Stimulated activated naive B cell treated with anti-CD40 and anti-IgM and Interleukin-4, amounts not matched to agents 10 μg/mL and 1 μg/mL and 100 μg/mL, for 72 hours (primary cell): Measurements from ENCODE around the gene LCN10.
A peak's percentile ranks its signal among the peaks of the same experiment; 100 is the strongest.
"Not testable (repeated sequence)": the region's sequence is repeated elsewhere in the genome, so short reads cannot be mapped to it uniquely, and the experiment has no call there.

Source experiments
- ATAC-seq, 2 donors: fragments of 150-1000 bp; cut with Tn5 transposase; replicated peaks; 2 replicates each; pipeline ENCODE4 v1.10.0; 2021; ENCODE audit warnings: moderate library complexity in 1 of 2
- DNase-seq: peaks from one replicate; pipeline ENCODE4 v3.0.0; 2021
- H3K27ac Mint-ChIP-seq: one replicate; pipeline ENCODE4 v1.8.0; 2022; ENCODE audit warnings: mild to moderate bottlenecking, mixed read lengths
- H3K27me3 Mint-ChIP-seq, 2 donors: one replicate each; pipeline ENCODE4 v1.8.0; 2022; ENCODE audit warnings: mixed read lengths in 2 of 2
- H3K36me3 Mint-ChIP-seq, 2 donors: one replicate each; pipeline ENCODE4 v1.8.0; 2022; ENCODE audit warnings: mixed read lengths in 2 of 2, mild to moderate bottlenecking in 1 of 2
- H3K4me1 Mint-ChIP-seq, 2 donors: one replicate each; pipeline ENCODE4 v1.8.0; 2022; ENCODE audit warnings: mixed read lengths in 2 of 2, mild to moderate bottlenecking in 1 of 2
- H3K4me3 Mint-ChIP-seq, 2 donors: one replicate each; pipeline ENCODE4 v1.8.0; 2022; ENCODE audit warnings: mild to moderate bottlenecking in 2 of 2, mixed read lengths in 2 of 2, moderate library complexity in 1 of 2
- H3K9me3 Mint-ChIP-seq, 2 donors: one replicate each; pipeline ENCODE4 v1.8.0; 2022; ENCODE audit warnings: mixed read lengths in 2 of 2, mild to moderate bottlenecking in 1 of 2

LCN10 gene

GRCh38 chr9:136720251-136720897, 22.4 kb downstream of the LCN10 start:
- Mint-ChIP-seq H3K27ac (no peak overlapping the region), H3K9me3 (no peaks in the 10 kb centered on the region), H3K36me3 (peaks cover 22 to 30% of the 10 kb centered on the region in 2 donors), H3K27me3 (no peaks in the 10 kb centered on the region), H3K4me1 (peaks cover 38 to 68% of the 10 kb centered on the region in 2 donors), H3K4me3 (peak overlapping the region; percentile 7 to 21)
- ATAC-seq (no peak), DNase-seq (no peak)

DNA sequence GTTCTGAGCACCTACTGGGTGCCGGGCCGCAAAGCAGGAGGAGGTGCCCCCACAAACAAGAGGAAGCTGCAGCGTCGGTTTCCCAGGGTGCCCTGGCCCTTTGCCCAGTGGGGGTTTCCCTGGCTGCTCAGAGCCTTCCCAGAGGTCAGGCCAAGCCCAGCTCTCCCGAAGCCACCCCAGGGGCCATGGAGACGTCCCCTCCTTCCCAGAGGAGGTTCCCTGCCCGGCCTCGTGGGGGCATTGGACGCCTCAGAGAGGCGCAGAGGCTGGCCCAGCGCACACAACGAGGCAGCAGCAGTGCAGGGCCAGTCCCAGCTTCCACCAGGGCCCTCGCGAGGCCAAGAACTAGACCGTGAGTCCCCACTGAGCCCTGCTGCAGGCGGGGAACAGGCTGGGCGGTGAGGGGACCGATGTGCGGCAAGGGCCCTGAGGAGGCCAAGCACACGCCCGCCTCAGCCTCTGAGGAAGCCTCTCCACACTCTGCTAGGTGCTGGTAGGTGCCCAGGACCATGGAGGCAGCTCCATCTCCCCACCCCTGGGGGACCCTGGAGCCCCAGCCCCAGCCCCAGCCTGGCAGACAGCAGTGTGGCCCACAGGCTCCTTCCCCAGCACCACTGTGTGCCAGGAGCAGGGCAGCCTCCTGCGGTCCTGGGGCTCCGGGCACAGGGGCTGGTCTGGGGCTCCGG, 23.4 kb downstream of the LCN10 start:
- H3K4me1 Mint-ChIP-seq, result peaks cover 36 to 70% of the 10 kb centered on the region in 2 donors
- peak overlapping the region; percentile 59 for H3K27ac Mint-ChIP-seq
- DNase-seq (no peak), ATAC-seq (peak; percentile 52 to 59)
- H3K36me3 Mint-ChIP-seq, result peaks cover 20 to 22% of the 10 kb centered on the region in 2 donors
- peak overlapping the region; percentile 40 to 53 for H3K4me3 Mint-ChIP-seq
- H3K9me3 Mint-ChIP-seq, result no peaks in the 10 kb centered on the region
- no peaks in the 10 kb centered on the region for H3K27me3 Mint-ChIP-seq

GRCh38 chr9:136718345-136719194, 24.2 kb downstream of the LCN10 start:
- Mint-ChIP-seq H3K9me3 (no peaks in the 10 kb centered on the region), H3K27ac (peak overlapping the region; percentile 78), H3K4me3 (no peak overlapping the region), H3K27me3 (no peaks in the 10 kb centered on the region), H3K36me3 (peaks cover 13 to 14% of the 10 kb centered on the region in 2 donors), H3K4me1 (peaks cover 37 to 70% of the 10 kb centered on the region in 2 donors)
- peak; percentile 3 to 26 for ATAC-seq
- DNase-seq, result no peak

DNA sequence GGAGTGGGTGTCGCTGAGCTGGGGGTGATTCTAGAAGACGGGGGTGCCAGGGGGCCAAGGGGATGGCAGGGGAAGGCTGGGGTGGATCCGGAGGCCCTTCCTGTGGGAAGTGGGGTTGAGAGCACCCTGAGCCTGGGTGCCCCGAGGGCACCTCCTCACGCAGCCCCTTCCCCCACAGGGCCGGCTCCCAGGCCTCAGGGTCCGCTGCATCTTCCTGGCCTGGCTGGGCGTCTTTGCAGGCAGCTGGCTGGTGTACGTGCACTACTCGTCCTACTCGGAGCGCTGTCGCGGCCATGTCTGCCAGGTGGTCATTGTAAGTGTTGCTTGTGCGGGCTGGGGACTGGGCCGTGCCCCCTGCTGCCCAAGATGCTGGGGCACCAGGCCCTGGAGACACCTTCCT, 25.3 kb downstream of the LCN10 start:
- Mint-ChIP-seq H3K36me3 (peaks cover 7 to 9% of the 10 kb centered on the region in 2 donors), H3K4me1 (peaks cover 38 to 67% of the 10 kb centered on the region in 2 donors), H3K27me3 (no peaks in the 10 kb centered on the region), H3K4me3 (no peak overlapping the region), H3K9me3 (no peaks in the 10 kb centered on the region), H3K27ac (no peak overlapping the region)
- ATAC-seq (no peak), DNase-seq (no peak)

DNA sequence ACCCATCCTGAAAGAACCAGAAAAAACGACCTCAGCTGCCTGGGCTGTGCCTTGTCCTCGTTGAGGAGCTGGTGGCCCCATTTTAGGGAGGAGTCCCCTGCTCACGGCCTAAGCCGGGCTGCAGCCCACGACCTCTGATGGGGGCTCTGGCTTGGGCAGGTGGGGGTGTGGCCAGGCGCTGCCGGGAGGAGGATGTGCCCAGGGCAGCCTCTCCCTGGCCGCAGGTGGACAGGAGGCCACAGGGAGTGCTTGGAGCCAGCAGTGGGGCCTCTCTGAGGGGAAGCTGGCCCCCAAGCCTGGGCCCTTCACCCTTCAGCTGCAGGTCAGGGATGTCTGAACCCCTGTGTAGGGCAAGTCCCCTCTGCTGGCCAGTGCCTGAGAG, 27.9 kb downstream of the LCN10 start:
- Mint-ChIP-seq H3K9me3 (no peaks in the 10 kb centered on the region), H3K27me3 (peaks cover 0 to 4% of the 10 kb centered on the region in 2 donors)

DNA sequence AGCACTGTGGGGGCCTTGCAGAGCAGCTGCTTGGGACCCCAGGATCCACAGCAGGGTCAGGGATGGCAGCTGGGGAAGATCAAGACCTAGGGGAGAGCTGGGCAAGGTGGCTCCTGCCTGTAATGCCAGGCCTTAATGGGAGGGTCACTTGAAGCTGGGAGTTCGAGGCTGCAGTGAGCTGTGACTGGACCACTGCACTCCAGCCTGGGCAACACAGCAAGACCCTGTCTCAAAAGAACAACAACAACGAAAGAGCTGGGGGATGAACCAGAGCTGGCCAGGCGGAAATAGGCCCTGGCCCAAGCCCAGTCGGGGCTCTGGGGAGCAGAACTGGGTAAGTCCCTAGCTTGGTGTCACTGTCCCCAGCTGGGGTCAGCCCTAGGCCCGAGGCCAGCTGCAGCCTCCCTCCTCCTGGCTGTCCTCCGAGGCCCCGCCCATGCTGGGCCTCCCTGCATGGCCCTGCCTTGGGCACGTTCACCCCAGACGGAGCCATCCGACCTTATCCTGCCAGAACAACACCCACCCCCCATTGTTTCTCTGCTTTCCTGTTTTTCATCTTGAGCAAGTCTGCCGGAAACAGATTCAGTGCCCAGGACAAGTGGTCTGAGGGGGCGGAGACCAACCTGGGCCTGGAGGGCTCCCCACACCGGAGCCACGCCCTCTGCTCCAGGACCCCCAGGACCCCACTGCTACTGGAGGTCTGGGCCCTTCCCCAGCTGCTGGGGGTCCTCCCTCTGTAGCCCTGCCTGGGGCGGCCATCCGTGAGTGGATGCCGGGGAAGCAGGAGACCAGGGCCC, 28.4 kb downstream of the LCN10 start:
- H3K4me3 Mint-ChIP-seq, result peak overlapping the region in 1 of 2 donors; percentile 33
- H3K27me3 Mint-ChIP-seq, result peaks cover 0 to 4% of the 10 kb centered on the region in 2 donors
- no peaks in the 10 kb centered on the region for H3K36me3 Mint-ChIP-seq
- no peaks in the 10 kb centered on the region for H3K9me3 Mint-ChIP-seq
- H3K27ac Mint-ChIP-seq, result peak overlapping the region; percentile 83
- DNase-seq, result no peak
- no peak for ATAC-seq
- peaks cover 24 to 47% of the 10 kb centered on the region in 2 donors for H3K4me1 Mint-ChIP-seq

More for the DNA sequence above, 27.9 kb downstream of the LCN10 start:
- peak overlapping the region in 1 of 2 donors; percentile 26 for H3K4me3 Mint-ChIP-seq
- no peaks in the 10 kb centered on the region for H3K36me3 Mint-ChIP-seq
- DNase-seq, result no peak
- H3K4me1 Mint-ChIP-seq, result peaks cover 25 to 53% of the 10 kb centered on the region in 2 donors
- no peak for ATAC-seq
- peak overlapping the region; percentile 83 for H3K27ac Mint-ChIP-seq

GRCh38 chr9:136713550-136713949, 29.2 kb downstream of the LCN10 start:
- Mint-ChIP-seq H3K36me3 (no peaks in the 10 kb centered on the region), H3K27ac (peak overlapping the region; percentile 67), H3K9me3 (no peaks in the 10 kb centered on the region), H3K27me3 (peaks cover 0 to 4% of the 10 kb centered on the region in 2 donors), H3K4me3 (peak overlapping the region; percentile 61 to 81), H3K4me1 (peaks cover 21 to 40% of the 10 kb centered on the region in 2 donors)
- ATAC-seq, result peak in 1 of 2 donors; percentile 15
- DNase-seq, result no peak

DNA sequence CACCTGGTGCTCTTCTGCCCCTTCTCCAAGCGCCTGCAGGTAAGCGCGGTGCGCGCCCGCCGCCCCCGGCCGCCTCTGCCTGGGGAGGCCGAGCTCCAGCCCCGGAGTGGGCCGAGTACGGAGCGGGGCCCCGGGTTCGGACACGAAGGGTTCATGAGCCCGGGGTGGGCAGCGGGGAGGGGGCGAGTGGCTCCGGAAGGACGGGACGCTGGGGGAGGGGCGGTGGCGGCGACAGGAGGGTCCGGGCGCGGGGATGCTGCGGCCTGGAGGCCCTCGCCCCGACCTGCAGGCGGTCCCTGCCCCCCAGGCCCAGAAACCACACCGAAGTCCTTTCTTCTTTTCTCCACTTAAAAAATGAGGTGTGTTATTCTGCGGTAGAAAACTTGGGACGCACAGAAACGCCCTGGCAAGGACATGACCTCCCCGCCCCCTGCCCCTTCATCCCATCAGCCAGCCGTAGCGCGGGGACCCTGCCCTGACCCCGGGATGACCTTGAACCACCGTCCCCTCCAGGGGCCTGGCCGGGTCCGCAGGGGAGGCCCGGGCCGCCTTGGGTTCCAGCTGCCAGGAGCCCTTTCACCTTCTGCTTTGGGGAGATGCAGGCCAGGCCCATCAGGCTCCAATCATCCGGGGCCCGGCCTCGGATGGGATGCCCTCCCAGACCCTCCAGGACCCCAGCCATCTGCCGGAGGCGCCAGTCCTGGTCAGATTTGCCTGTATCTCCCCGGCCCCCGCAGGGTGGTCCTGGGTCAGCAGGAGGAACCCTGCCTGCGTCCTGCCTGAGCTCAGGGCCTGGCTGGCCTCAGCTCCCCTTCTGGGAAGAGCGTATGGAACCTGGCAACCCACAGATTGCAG, 29.8 kb downstream of the LCN10 start:
- Mint-ChIP-seq H3K9me3 (no peaks in the 10 kb centered on the region), H3K36me3 (no peaks in the 10 kb centered on the region), H3K27me3 (peaks cover 0 to 4% of the 10 kb centered on the region in 2 donors), H3K27ac (peak overlapping the region; percentile 67), H3K4me3 (peak overlapping the region; percentile 61 to 81), H3K4me1 (peaks cover 17 to 35% of the 10 kb centered on the region in 2 donors)
- ATAC-seq (no peak), DNase-seq (no peak)

GRCh38 chr9:136711751-136712689, 30.7 kb downstream of the LCN10 start, which contains the start of gene DIPK1B:
DIPK1B (plus strand) TSS chr9:136712572; CDS start chr9:136712666, 94 bp downstream.
- peak; percentile 46 to 52 for ATAC-seq
- no peak for DNase-seq
- Mint-ChIP-seq H3K27me3 (peaks cover 0 to 4% of the 10 kb centered on the region in 2 donors), H3K9me3 (no peaks in the 10 kb centered on the region), H3K4me1 (peaks cover 17 to 35% of the 10 kb centered on the region in 2 donors), H3K4me3 (peak within 1 kb of the TSS; percentile 73 to 84), H3K27ac (peak within 1 kb of the TSS; percentile 81), H3K36me3 (no peaks in the 10 kb centered on the region)

DNA sequence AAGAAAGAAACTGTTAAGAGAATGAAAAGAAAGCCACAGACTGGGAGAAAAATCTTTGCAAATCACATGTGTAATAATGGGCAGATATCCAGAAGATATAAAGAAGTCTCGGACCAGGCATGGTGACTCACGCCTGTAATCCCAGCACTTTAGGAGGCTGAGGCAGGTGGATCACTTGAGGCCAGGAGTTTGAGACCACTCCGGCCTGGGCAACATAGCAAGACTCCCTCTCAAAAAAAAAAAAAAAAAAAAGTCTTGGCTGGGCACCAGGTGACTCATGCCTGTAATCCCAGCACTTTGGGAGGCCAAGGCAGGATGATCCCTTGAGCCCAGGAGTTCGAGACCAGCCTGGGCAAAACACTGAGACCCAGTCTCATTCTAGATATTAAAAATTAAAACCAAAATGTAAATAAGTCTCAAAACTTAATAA, 31.5 kb downstream of the LCN10 start:
- H3K36me3 Mint-ChIP-seq, DNase-seq, ATAC-seq, H3K9me3 Mint-ChIP-seq, H3K27me3 Mint-ChIP-seq: not testable (repeated sequence)
- peak overlapping the region; percentile 29 to 84 for H3K4me3 Mint-ChIP-seq
- peaks cover 17 to 35% of the 10 kb centered on the region in 2 donors for H3K4me1 Mint-ChIP-seq
- peak overlapping the region; percentile 59 for H3K27ac Mint-ChIP-seq

DNA sequence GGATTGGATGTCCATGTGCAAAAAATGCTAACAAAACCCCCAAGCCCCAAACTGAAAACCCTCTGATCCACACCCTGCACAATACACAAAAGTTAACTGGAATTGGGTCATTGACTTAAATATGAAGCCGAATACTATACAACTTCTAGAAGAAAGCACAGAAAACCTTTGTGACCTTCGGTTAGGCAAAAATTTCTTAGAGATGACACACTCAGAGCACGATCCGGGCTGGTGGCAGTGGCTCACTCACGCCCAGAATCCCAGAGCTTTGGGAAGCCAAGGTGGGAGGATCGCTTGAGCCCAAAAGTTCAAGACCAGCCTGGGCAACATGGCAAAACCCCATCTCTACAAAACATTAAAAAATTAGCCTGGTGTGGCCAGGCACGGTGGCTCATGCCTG, 32.2 kb downstream of the LCN10 start:
- H3K36me3 Mint-ChIP-seq, result no peaks in the 10 kb centered on the region
- peaks cover 15 to 33% of the 10 kb centered on the region in 2 donors for H3K4me1 Mint-ChIP-seq
- no peak overlapping the region for H3K27ac Mint-ChIP-seq
- no peak overlapping the region for H3K4me3 Mint-ChIP-seq
- ATAC-seq, result no peak
- H3K9me3 Mint-ChIP-seq, result no peaks in the 10 kb centered on the region
- peaks cover 0 to 7% of the 10 kb centered on the region in 2 donors for H3K27me3 Mint-ChIP-seq
- no peak for DNase-seq

DNA sequence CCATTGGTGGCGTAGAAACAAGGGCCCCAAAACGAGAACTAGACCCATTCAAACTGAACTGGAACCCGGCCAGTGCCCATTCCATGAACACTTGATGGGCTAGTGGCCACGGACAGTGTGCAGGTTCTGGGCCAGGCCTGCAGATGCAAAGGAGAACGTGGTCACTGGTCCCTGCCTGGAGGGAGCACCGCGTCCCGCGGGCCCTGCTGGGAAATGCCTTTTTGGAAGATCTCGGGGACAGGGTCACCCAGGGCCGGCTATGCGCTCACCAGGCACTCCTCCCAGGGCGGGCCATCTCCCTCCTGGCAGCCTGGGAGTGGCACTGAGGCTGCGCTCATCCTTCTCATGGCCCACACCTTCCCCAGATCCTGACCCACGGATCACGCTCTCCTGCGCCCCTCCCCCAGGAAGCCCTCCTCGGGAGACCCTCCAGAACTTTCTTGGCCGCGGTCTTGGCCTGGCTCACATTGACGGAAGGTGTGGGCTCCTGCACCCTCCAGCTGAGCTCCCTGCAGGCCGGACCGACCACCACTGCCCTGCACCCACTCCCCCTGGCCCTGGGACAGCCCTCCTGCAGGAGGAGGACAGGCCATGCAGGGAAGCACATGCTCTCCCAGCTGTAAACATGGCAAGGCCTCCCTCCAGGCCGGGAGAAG, 33.2 kb downstream of the LCN10 start:
- no peak overlapping the region for H3K27ac Mint-ChIP-seq
- H3K4me3 Mint-ChIP-seq, result no peak overlapping the region
- H3K36me3 Mint-ChIP-seq, result no peaks in the 10 kb centered on the region
- DNase-seq, result no peak
- ATAC-seq, result no peak
- H3K9me3 Mint-ChIP-seq, result no peaks in the 10 kb centered on the region
- peaks cover 18 to 31% of the 10 kb centered on the region in 2 donors for H3K4me1 Mint-ChIP-seq
- H3K27me3 Mint-ChIP-seq, result peaks cover 0 to 7% of the 10 kb centered on the region in 2 donors
